GM18508 (cell line): Measurements from ENCODE around the gene SHANK1.

Source experiments
- ATAC-seq: cut with Tn5 transposase; IDR thresholded peaks from one replicate; pipeline ENCODE4 v1.9.1; 2021; ENCODE audit warnings: moderate number of reproducible peaks; ENCODE audit not compliant: insufficient read depth, unreplicated experiment

SHANK1 gene

DNA sequence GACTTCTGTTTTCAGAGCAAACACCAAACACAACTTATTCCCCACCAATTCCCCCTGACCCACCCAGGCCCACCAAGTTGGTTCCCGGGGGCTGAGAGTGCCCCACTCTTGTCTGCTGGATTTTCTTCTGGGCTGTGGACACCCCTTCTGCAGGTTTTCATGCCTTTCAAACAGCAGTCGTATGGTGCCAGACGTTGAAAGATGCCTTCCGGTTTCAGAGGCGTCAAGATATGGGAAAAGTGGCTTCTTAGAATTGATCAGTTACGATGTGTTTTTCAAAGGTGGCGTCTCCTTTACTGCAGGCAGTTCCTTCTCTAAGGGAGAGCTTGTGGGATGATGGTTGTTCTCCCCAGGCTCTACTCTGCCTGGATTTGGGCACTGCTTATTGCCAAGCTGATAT lies 16.3 kb upstream of the SHANK1 start:
- no peak for ATAC-seq

DNA sequence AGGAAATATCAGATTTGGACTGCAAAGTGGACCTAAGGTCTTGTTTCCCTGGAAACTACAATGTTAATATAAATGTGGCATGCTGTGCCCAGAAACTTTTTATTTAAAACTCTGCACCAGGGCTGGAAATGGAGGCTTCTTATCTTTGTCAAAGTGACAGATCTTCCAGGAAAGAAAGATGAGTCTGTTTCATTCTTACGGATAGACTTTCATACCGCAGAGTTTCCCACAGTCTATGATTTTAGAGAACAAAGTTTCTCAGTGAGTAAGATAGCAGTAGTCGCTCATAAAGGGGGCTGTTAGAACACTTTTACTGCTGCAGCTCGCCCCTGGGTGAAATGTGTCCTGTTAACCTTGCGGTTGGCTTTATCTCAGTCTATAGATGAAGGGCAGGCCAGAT lies 10.3 kb upstream of the SHANK1 start:
- no peak for ATAC-seq

DNA sequence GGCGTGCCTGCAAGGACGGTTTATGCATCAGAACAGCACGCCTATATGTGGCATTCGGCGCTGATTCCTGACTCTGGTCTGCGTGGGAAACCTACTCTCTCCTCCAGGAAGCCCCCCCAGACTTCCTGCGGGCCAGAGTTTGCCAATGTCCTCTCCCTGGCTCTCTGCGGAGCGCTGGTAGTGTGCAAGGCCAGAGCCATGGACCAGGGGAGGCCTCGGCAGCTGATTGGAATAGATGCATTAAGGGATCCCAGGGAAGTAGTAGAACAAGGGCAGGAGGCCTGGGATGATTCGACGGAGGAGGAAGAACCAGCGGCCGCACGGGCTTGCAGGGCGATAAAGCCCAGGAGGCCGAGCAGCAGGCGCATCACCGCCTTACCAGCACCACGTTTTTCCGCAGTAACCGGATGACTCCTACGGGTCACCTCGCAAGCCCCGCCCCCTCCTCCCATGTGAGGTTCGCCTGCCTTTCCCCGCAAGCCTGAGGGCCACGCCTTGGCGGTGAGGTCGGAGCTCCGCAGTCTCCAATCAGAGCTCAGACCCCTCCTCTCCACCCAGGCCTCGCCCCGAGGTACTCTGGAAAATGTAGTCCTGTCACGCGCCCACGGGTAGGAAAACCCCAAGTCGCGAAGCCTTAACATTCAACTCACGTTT lies 8.6 kb upstream of the SHANK1 start:
- no peak for ATAC-seq

DNA sequence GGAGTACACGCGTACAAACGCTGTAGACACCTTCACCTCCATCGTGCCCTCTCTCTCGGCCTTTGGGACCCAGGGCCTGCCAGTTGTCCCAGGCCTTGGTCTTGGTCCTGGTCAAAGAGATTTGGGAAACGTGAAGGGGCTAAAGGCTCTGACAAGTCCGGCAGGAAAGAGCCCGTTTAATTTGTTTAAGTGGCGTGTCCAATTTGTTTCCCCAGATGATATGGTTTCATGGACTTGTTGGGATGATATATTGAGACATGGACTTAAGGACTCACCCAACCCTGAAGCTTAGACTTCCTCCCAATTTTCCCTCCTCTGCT lies 6.3 kb upstream of the SHANK1 start:
- ATAC-seq = no peak

DNA sequence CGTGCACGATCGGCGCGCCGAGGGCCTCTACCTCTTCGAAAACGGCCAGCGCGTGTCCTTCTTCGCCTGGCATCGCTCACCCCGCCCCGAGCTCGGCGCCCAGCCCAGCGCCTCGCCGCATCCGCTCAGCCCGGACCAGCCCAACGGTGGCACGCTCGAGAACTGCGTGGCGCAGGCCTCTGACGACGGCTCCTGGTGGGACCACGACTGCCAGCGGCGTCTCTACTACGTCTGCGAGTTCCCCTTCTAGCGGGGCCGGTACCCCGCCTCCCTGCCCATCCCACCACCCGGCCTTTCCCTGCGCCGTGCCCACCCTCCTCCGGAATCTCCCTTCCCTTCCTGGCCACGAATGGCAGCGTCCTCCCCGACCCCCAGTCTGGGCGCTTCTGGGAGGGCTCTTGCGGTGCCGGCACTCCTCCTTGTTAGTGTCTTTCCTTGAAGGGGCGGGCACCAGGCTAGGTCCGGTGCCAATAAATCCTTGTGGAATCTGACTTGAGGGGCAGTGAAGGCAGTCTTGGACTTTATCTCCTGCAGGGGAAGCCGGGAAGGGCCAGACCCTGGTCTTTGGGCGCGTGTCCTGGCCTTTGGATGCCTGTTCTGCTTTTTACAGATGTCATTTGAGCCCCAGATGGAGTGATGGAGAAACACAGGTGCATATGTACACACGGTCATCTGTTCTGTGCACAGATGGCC lies 5.8 kb upstream of the SHANK1 start:
- no peak for ATAC-seq

DNA sequence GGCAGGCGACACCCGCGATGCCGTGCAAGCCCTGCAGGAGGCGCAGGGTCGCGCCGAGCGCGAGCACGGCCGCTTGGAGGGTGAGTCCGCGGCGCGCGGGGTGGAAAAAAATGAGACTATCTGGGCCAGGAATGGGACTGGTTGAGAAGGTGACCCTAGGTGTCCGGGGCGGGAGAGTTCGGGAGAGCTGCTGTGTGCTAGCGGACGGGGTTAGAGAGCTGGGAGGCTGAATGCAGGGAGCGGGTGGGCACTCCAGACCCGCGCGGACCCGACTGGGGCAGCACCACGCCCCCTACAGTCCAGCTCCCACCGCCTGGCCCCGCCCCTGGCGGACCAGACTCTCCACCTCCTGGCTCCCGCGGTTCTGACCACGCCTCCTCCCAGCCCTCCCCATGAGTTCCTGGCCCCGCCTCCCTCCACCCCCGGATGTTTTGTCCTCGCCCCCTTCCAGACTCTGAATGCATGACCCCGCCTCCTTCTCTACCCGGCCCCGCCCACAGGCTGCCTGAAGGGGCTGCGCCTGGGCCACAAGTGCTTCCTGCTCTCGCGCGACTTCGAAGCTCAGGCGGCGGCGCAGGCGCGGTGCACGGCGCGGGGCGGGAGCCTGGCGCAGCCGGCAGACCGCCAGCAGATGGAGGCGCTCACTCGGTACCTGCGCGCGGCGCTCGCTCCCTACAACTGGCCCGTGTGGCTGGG lies 5.1 kb upstream of the SHANK1 start:
- no peak for ATAC-seq

DNA sequence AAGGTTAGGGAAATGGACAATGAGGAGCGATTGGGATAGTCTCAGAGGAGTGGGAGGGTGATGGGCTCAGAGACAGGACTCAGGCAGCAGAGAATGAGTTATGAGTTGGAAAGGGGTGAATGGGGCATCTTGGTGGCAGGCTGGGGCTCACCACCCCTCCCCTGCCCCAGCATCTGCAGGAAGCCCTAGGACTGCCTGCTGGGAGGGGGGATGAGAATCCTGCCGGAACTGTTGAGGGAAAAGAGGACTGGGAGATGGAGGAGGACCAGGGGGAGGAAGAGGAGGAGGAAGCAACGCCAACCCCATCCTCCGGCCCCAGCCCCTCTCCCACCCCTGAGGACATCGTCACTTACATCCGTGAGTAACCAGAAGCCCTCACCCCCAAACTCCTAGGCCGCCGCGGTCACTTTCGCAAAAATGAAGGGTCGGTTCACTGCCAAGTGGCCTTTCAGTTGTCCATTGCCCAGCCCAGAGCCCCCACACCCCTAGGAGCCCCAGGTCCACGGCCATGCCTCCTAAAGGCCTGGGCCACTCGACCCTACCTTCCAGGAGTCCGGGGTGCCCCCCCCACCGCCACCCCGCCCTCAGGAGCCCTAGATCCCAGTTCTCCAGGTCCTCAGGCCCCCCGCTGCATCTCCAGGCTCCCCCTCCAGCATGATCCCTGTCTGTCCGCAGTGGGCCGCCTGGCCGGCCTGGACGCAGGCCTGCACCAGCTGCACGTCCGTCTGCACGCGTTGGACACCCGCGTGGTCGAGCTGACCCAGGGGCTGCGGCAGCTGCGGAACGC lies 4.3 kb upstream of the SHANK1 start:
- no peak for ATAC-seq

DNA sequence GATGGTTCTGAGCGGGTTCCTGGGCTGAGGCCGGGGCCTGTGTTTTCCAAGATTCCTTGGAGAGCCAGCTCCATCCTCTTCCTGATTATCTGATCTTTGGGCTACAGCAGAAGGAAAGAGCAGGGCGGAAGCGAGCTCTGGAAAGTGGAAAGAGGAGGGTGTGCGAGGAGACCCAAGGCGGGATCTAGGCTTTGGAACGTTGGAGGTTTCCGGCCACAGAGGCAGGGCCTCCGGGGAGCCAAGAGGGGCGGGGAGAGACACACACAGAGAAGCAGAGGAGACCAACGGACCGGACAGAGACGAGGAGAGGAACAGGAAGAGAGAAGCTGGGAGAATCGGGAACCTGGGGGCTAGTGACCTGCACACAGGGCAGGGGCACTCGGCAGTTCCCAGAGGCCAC lies 3.5 kb upstream of the SHANK1 start, which contains the start of gene CLEC11A:
Gene CLEC11A (plus strand): TSS at position 296 of the 400 bp plus-strand sequence. CDS start 162 bp downstream, outside the sequence.
- no peak for ATAC-seq

DNA sequence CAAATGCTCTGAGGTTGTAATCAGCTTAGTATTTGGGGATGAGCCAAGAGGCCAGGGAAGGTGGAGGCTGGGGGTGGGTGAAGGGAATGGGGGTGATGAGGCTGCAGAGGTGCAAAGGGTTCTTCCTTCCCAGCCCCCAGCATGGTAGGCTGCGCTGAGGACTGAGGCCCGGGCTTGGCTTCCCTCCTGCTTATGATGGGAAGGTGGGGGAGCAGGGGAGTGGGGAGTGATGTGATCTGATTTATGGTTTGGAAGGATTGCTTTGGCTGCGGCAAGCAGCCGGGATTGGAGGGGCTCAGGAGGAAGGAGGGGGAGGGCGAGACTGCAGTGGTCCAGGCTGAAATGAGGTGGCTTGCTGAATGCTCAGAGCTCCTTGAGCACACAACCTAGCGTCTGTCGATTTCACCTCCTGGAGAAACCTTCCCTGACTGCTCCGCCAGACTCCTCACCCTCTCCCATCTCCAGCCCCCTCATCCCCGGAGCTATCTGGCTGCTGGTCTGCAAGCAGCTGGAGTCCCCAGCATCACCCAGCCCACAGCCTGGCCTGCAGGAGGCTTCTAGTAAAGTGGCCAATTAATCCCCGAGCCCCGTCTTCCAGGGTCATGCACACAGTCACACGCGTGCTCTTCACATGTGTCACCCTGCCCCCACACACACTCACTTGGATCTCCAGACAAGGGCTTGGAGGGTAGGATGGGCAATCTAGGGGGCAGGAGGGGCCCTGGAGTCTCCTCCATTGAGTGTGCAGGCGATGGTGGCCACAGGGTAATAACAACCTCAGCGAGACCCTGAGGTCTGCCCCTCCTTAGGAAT lies 2.8 kb upstream of the SHANK1 start:
- no peak for ATAC-seq

DNA sequence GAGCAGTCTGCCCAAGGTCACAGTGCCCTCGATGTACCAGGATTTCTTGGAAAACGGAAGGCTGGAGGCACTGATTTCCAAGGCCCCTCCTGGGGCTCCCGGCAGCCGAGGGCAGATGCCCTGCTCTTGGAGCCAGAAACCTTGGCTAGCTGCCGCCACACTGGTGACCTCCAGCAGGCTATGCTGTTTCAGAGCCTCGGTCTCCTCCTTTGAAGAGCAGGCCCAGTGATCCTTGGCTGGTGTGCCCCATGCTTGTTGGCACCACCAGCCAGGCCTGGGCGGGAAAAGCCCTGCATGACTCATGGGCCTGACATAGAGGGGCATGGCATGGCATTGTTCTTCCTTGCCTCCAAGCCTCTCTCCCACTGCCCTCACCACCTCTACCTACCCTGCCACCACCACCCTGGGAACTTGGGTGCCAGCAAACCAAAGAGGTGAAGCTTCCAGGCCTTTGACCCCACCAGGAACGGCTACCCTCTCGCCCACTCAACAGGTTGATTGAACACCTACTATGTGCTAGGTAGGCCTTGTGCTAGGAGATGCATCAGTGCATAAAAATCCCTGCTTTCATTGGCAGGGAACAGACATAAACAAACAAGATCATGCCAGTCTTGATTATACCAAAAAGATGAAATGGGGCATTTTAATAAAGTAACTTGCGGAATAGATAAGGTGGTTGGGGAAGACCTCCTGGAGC lies 2.0 kb upstream of the SHANK1 start:
- no peak for ATAC-seq

DNA sequence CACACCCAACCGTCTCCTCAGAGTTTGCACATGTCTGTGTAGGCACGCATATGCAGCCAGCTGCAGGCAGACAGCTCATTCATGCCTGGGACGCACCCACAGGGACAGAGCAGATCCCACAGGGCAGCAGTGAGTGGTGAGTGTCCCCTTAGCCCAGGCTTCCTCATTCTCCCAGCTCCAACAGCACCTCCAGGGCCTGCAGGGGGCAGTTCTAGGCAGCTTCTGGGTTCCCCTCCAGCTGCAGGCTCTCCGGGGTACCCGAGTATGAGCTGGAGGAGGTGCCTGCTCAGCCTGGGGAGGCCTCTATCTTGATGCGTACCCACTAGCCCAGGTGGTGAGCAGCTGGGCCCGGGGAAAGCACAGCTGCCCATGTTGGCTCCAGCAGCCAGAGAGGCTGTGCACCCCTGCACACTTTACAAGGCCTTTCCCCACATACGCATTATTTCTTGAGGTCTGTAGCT lies 1.3 kb upstream of the SHANK1 start:
- no peak for ATAC-seq

DNA sequence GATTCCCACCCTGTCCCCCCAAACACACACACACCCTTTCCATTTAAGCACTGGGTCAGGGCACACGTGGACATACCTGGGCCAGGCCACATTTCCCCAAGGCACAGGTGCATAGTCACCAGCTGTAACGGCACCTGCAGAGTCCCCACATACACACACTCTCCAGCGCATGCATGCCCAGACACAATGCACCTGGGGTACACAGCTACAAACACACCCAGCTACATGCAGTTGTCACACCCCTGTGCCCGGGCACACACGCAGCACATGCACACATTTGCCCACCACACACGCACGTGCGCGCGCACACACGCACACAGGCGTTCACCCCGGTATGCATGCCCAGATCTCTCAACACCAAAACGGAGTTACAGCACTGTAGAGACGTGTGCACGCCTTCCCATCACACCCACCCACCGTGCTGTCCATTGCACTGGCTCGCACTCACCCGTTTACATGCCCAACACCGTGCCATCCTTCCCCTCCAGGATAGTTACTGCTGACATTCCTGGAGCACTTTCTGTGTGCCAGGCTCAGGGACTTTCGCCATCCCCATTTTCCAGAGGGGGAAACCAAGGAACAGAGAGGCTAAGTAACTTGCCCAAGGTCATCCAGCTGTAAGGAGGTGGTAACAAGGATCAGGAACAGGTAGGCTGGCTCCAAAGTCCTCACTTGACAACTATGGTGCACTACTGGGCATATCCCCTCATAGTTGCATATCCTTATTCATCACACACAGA lies 749 bp upstream of the SHANK1 start:
- ATAC-seq = no peak

DNA sequence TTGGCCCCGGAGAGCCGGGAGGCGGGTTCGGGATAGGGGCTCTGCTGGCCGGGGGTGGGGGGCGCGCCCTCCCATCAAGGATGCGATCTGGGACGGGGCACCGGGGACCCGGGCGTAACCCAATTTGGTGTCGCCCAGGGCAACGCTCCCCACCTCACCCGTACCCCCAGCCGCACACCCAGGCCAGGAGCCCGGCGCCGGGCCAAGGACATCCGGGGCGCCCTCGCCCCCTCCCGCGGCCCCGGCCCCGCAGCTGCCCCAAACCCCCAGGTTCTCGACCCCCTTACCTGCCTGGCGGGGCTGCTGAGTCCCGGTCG lies 525 bp downstream of the SHANK1 start:
- ATAC-seq = no peak

DNA sequence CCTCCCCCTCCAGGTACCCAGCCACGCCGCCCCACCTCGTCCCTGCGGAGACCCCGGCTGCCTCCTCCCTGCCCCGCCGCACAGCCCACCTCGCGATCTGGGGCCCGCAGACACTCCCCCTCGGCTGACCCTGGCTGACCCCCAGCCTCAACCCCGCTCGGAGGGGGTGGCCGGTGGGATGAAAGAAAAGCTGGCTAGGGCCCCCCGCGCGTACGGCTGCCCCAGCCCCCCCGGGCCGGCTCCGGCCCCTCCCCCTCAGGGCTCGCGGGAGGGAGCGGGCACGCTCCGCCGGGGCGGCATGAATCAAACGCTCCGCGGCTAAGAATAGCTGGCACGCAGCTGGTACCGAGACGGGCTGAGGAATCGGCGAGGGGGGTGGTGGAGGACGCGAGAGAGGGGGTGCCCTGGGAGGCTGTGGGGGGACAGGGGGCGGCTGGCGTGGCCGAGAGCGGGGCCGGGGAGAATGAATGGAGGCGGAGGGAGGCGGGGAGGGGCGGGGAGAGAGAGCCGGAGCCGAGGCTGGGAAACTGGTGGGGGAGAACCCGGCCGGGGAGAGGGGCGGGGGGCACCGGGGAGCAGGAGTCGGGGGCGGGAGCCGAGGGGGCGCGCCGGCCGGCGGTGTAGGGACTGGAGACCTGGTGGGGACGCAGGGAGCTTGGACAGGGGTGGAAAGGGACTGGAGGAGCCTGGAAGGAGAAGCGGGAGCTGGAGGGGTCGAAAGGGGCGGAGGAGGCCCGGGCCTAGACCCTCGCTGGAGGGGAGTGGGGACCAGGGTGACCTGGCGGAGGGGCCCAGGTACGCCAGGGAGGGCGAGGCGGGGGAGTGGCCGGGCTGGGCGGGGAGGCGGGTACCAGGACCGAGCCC lies 1.1 kb downstream of the SHANK1 start:
- ATAC-seq = no peak

DNA sequence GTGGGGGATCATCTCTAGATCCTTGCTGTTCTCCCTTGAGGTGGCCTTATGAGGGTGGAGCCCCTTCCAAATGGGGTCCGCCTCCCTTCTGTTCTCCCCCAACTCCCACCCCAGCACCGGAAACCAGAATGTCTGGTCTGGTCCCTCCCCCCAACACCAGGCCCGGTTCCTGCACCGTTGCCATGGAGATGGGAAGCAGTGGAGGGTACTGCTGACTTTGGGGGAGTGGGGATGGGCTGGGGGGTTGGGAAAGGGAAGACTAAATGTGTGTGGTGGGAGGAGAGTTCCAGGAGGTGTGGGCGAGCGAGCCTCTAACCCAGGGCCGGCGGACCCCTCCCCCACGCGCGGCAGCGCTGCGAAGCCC lies 1.7 kb downstream of the SHANK1 start:
- ATAC-seq = no peak

DNA sequence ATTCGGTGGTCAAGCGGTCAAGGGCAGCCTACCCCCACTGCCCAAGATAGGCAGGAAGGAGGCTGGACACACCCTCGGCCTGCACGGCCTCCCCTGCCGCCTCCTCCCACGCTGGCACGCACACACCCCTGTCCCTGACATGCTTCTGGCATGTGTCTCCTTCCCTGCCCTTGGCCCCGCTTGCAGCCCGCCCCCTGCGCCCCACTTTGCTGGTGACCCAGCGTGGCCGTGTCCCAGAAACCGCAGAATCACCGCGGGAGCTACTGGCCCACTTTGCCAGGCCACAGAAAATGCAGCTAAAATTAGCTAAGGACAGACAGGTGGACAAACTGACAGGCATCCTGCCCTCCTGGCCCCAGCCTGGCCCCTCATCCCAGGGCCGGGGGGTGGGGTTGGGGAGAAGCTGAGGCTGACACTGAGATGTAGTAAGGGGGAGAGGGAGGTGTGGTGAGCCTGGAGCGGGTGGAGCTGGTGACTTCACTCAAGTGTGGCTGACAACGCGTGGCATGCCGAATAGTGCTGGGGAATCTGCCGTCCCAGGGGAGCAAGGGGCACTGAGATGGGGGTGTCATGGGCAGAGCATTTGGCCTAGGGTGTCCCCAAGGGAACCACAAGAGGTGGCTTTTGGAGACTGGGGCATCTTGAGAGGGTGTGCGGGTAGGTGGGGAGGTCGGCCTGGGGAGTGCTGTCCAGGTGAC lies 2.4 kb downstream of the SHANK1 start:
- no peak for ATAC-seq

DNA sequence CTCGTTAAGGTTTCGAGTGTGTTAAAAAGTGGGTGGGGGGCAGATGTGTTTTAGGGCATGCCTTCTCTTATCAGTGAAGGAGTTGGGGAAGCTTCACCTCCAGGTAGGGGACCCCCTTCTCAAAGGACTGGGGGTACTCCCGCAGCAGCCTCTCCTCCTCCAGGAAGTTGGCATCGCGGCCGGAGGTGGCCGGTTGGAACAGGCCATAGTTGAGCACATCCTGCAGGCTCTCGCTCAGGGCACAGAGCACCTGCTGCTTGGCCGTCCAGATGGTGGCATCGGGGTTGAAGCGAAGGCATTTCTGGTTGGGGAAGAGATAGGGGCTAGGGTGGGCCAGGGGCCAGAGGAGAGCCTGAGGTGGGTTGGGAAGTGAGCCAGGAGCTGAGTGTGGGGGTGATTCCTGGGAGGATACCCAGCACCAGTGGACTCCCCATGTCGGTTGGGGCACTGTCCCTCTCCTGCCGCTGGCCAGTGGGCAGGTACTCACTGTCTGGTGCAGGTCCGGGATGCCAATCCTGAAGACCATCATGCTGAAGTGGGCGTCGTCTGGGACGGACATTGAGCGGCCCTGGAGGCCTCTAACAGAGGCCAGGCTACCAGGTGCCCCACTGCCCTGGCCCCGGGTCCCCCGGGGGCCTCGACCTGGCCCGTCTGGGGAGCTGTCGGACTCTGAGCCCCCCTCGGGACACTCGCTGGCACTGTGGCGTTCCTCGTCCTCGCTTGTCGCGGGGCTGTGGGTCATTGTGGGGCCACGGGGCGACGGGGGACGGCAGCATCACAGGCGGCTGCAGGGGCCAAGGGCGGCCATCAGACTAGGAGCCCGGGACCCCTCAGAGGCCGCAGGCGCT lies 3.2 kb downstream of the SHANK1 start:
- no peak for ATAC-seq
